ENCODE data around the gene C1QTNF5.

The C1QTNF5 gene

GRCh38 chr11:119381181-119381988, 40.7 kb upstream of the C1QTNF5 start, which contains the start of gene USP2:
TSS of gene USP2 (minus strand) at chr11:119381690. CDS start at chr11:119373480, 8,210 bp downstream.
- peak; percentile 89 for DNase-seq (ENCODE audit: low read depth)
- in situ Hi-C loops (cut with HindIII; ENCODE audit: low sequenced_read_pairs): no loop called here
- TF ChIP-seq CTCF (IDR thresholded peaks at IDR 0.05; ENCODE audit: low read depth, low read length, missing control alignments): peak; percentile 84
- H3K4me3 ChIP-seq (ENCODE audit: low read depth, low read length): peak within 1 kb of the TSS; percentile 52

GRCh38 chr11:119380827-119381180, 40.1 kb upstream of the C1QTNF5 start:
- no peak for DNase-seq (ENCODE audit: low read depth)
- no peak for TF ChIP-seq CTCF (IDR thresholded peaks at IDR 0.05; ENCODE audit: low read depth, low read length, missing control alignments)
- peak overlapping the region; percentile 52 for H3K4me3 ChIP-seq (ENCODE audit: low read depth, low read length)
- in situ Hi-C loops (cut with HindIII; ENCODE audit: low sequenced_read_pairs): no loop called here

- in situ Hi-C loops (cut with HindIII; ENCODE audit: low sequenced_read_pairs): no loop called here
- DNase-seq (ENCODE audit: low read depth): no peak
- no peak for TF ChIP-seq CTCF (IDR thresholded peaks at IDR 0.05; ENCODE audit: low read depth, low read length, missing control alignments)
- H3K4me3 ChIP-seq (ENCODE audit: low read depth, low read length): no peak overlapping the region
Measured at GRCh38 chr11:119380160-119380826, 39.6 kb upstream of the C1QTNF5 start.

GRCh38 chr11:119378851-119379465, 38.3 kb upstream of the C1QTNF5 start:
- DNase-seq (ENCODE audit: low read depth): no peak
- H3K4me3 ChIP-seq (ENCODE audit: low read depth, low read length): no peak overlapping the region
- in situ Hi-C loops (cut with HindIII; ENCODE audit: low sequenced_read_pairs): loop anchor here (10.0 kb wide), 2 partner anchors 46 to 96 kb away; partner anchors contain the start of gene THY1
- no peak for TF ChIP-seq CTCF (IDR thresholded peaks at IDR 0.05; ENCODE audit: low read depth, low read length, missing control alignments)

GRCh38 chr11:119377961-119378667, 37.4 kb upstream of the C1QTNF5 start:
- in situ Hi-C loops (cut with HindIII; ENCODE audit: low sequenced_read_pairs): loop anchor here (10.0 kb wide), 2 partner anchors 47 to 97 kb away; partner anchors contain the start of gene THY1

More at GRCh38 chr11:119377961-119378667, 37.4 kb upstream of the C1QTNF5 start:
- DNase-seq (ENCODE audit: low read depth): no peak
- TF ChIP-seq CTCF (IDR thresholded peaks at IDR 0.05; ENCODE audit: low read depth, low read length, missing control alignments): no peak
- no peak overlapping the region for H3K4me3 ChIP-seq (ENCODE audit: low read depth, low read length)
